A549 treated with DMSO at 1 μM for 4 hours (cell line): ENCODE data around the gene ACER1. TPM values are rescaled to one million over a fixed set of nuclear protein-coding genes. Genes with fewer than 3 reads are reported as not detected.

Experiments used
- total RNA-seq: library from RNA; stranded (reverse); fragments of 200-300 nt; extraction: Qiagen RNA extraction; gene quantifications from 5 replicates; pipeline ENCODE4 v1.2.3, GENCODE V29; 2022; ENCODE audit warnings: low read depth

Gene ACER1
- not detected in 5 replicates for total RNA-seq

DNA sequence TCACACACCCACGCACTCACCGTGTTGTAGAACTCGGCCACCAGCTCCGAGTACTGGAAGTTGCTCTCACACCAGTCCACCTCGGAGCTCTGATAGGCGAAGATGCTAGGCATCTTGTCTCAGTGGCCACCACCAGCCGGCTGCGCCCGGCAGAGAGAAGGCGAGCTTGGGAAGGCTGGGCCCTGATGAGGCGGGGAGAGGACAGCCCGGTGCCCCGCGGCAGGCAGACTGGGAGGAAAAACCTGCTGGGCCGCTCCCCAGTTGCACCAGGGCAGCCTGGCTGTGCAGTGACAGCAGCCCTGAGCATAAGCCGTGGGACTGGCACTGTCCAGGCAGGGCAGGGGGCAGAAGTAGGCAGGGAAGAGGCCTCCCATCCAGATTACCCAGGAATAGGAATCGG is at the start of gene ACER1:
Gene ACER1 (minus strand): TSS at position 174 of the 400 bp plus-strand sequence. CDS start 61 bp downstream, at position 113.

GRCh38 chr19:6375411-6376010 is 42.1 kb upstream of the ACER1 start, which contains the start of gene PSPN:
Gene PSPN (minus strand): TSS chr19:6375933. CDS start chr19:6375849, 84 bp downstream.

GRCh38 chr19:6372594-6373095 is 39.2 kb upstream of the ACER1 start, which contains the start of gene ALKBH7:
Gene ALKBH7 (plus strand): TSS chr19:6372794. CDS start chr19:6372821, 27 bp downstream.

GRCh38 chr19:6279931-6280591 is 53.4 kb downstream of the ACER1 start, which contains the start of gene MLLT1:
Gene MLLT1 (minus strand): TSS chr19:6279975. CDS start chr19:6279784, 191 bp downstream.

Other genes starting within 250 kb of the ACER1 start
- gene RFX2, start 223.1 kb downstream of the ACER1 start, total RNA-seq, result 5.1 to 9.5 TPM (median 6.2 TPM) in 5 replicates
- not detected in 5 replicates for gene ACSBG2, start 197.9 kb downstream of the ACER1 start, total RNA-seq
- gene MLLT1, start 53.6 kb downstream of the ACER1 start, total RNA-seq, result 12.7 to 25.2 TPM (median 21.3 TPM) in 5 replicates
- gene CLPP, start 27.9 kb upstream of the ACER1 start, total RNA-seq, result 47.8 to 73.0 TPM (median 66.4 TPM) in 5 replicates
- 19.7 to 34.9 TPM (median 32.6 TPM) in 5 replicates for gene ALKBH7, start 39.2 kb upstream of the ACER1 start, total RNA-seq
- gene PSPN, start 42.3 kb upstream of the ACER1 start, total RNA-seq, result 0.41 to 1.1 TPM (median 0.88 TPM) in 5 replicates
- gene GTF2F1, start 59.6 kb upstream of the ACER1 start, total RNA-seq, result 55.2 to 62.8 TPM (median 60.7 TPM) in 5 replicates
- gene KHSRP, start 91.2 kb upstream of the ACER1 start, total RNA-seq, result 204 to 240 TPM (median 217 TPM) in 5 replicates
- 0.13 to 0.20 TPM (median 0.16 TPM) in 4 of 5 replicates, not detected in the other for gene SLC25A41, start 100.2 kb upstream of the ACER1 start, total RNA-seq
- 15.8 to 20.7 TPM (median 18.4 TPM) in 5 replicates for gene SLC25A23, start 126.2 kb upstream of the ACER1 start, total RNA-seq
- gene CRB3, start 130.7 kb upstream of the ACER1 start, total RNA-seq, result 3.0 to 6.0 TPM (median 4.7 TPM) in 5 replicates
- gene DENND1C, start 148.2 kb upstream of the ACER1 start, total RNA-seq, result 0.16 to 0.56 TPM (median 0.24 TPM) in 5 replicates
- gene TUBB4A, start 168.7 kb upstream of the ACER1 start, total RNA-seq, result 5.2 to 6.6 TPM (median 5.9 TPM) in 5 replicates
- 5.4 to 8.2 TPM (median 6.7 TPM) in 5 replicates for gene TNFSF9, start 197.4 kb upstream of the ACER1 start, total RNA-seq